ENCODE results near the gene FHOD3. TPM values are rescaled to one million over a fixed set of nuclear protein-coding genes. Genes with fewer than 3 reads are reported as not detected.

The FHOD3 gene
- total RNA-seq, 1 donor: 13.0 TPM

DNA sequence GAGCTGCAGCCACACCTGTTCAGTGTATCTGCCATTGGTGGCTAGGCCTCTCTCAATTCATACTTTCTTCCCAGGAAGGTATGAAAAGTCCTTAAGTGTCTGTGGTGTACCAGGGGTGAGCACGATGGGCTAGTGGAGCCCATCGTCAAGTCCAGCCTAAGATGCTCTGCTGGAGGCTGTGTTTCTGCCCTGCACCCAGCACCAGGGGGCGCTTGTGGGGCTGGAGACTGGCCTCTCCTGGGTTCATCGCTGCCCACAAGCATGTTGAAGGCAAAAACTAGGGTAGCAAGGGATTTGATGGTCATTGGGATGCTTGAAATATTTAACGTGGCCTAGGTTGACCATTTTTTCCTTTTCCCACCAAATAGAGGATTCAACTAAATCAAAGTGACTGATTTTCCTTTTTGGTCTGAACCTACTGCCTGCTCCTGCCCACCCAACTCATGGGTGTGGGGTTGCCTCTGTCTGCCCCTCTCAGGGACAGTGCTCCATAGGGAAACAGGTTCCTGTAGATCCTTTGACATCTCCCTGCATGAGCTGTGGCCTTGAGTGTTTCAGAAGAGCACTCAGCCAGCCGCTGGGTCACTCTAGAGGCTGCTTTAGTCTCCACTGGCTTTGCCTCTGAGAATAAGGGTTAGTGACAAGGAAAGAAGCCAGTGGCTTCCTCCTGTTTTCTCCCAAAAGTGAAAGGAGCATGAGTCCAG lies 472.2 kb downstream of the FHOD3 start:
- no peak overlapping the region for H2AFZ ChIP-seq (ENCODE audit: low read length)
- H3K79me2 ChIP-seq (ENCODE audit: insufficient read depth, low read length): no peaks in the 10 kb centered on the region
- H3K4me1 ChIP-seq (ENCODE audit: insufficient read depth, low read length): peaks cover 12% of the 10 kb centered on the region
- H3K4me2 ChIP-seq (ENCODE audit: insufficient read depth, low read length): no peak overlapping the region
- H3K4me3 ChIP-seq (ENCODE audit: insufficient read depth, low read length): no peak overlapping the region
- no peak for DNase-seq (ENCODE audit: insufficient read length, low spot score, missing footprints)
- H3K36me3 ChIP-seq (ENCODE audit: insufficient read depth, low read length): no peaks in the 10 kb centered on the region
- H3K27ac ChIP-seq (ENCODE audit: low read depth, low read length): no peak overlapping the region
- no peaks in the 10 kb centered on the region for H4K20me1 ChIP-seq (ENCODE audit: insufficient read depth, low read length)
- H3K9me3 ChIP-seq (ENCODE audit: low read depth, low read length): peaks cover 4% of the 10 kb centered on the region
- no peaks in the 10 kb centered on the region for H3K27me3 ChIP-seq (ENCODE audit: insufficient read depth, low read length)
- TF ChIP-seq, protein P1, sequence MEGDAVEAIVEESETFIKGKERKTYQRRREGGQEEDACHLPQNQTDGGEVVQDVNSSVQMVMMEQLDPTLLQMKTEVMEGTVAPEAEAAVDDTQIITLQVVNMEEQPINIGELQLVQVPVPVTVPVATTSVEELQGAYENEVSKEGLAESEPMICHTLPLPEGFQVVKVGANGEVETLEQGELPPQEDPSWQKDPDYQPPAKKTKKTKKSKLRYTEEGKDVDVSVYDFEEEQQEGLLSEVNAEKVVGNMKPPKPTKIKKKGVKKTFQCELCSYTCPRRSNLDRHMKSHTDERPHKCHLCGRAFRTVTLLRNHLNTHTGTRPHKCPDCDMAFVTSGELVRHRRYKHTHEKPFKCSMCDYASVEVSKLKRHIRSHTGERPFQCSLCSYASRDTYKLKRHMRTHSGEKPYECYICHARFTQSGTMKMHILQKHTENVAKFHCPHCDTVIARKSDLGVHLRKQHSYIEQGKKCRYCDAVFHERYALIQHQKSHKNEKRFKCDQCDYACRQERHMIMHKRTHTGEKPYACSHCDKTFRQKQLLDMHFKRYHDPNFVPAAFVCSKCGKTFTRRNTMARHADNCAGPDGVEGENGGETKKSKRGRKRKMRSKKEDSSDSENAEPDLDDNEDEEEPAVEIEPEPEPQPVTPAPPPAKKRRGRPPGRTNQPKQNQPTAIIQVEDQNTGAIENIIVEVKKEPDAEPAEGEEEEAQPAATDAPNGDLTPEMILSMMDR (IDR thresholded peaks at IDR 0.05; ENCODE audit: extremely low read depth, low read depth, low read length): peak; percentile 21

DNA sequence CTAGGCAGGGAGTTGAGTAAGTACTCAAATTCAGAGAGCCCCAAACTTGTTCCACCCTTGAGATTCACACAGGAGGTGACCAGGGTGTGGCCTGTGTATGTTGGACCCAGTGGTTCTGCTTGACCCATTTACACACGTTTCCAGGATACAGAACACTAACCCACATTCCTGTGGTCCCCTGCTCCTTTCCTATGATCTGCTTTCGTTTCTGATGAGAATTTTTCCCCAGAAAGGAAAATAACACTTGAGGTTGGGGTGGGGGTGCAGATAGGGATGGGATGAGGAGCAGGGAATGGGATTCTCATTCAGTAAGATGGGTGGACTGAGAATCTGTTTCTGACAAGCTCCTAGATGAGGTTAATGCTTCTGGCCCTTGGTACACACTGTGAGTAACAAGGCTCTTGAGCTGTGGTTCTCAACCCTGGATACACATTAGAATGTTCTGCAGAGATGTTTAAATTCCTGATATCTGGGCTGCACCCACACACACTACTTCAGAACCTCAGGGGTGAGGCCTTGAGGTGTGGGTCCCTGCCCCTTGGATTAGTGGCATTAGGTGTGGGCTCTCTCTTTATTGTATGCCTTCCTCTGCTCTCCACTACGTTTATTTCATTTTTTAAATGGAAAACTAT lies 472.9 kb downstream of the FHOD3 start:
- no peaks in the 10 kb centered on the region for H4K20me1 ChIP-seq (ENCODE audit: insufficient read depth, low read length)
- DNase-seq (ENCODE audit: insufficient read length, low spot score, missing footprints): no peak
- peaks cover 12% of the 10 kb centered on the region for H3K4me1 ChIP-seq (ENCODE audit: insufficient read depth, low read length)
- TF ChIP-seq, protein P1 (IDR thresholded peaks at IDR 0.05; ENCODE audit: extremely low read depth, low read depth, low read length): no peak
- no peak overlapping the region for H2AFZ ChIP-seq (ENCODE audit: low read length)
- H3K27me3 ChIP-seq (ENCODE audit: insufficient read depth, low read length): no peaks in the 10 kb centered on the region
- no peak overlapping the region for H3K27ac ChIP-seq (ENCODE audit: low read depth, low read length)
- no peaks in the 10 kb centered on the region for H3K79me2 ChIP-seq (ENCODE audit: insufficient read depth, low read length)
- H3K4me2 ChIP-seq (ENCODE audit: insufficient read depth, low read length): no peak overlapping the region
- peaks cover 4% of the 10 kb centered on the region for H3K9me3 ChIP-seq (ENCODE audit: low read depth, low read length)
- no peak overlapping the region for H3K4me3 ChIP-seq (ENCODE audit: insufficient read depth, low read length)
- no peaks in the 10 kb centered on the region for H3K36me3 ChIP-seq (ENCODE audit: insufficient read depth, low read length)

DNA sequence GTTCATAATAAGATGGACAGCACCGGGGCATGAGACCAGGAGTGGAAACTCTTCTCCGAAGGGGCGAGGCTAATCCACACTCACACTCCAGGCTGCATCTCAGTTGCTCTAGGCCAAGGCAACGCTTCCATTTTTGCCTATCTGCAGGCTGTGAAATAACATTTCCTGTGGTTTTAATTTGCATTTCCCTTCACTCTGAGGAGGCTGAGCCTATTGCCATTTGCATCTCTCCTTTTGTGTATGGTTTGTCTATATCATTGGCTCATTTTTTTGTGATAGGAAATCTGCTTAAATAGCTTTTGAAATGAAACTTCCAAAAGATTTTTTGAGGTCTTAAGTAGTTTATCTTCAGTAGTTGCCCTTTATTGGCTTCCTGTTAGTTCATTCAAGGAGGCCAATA lies 473.7 kb downstream of the FHOD3 start:
- DNase-seq (ENCODE audit: insufficient read length, low spot score, missing footprints): no peak
- TF ChIP-seq, protein P1 (IDR thresholded peaks at IDR 0.05; ENCODE audit: extremely low read depth, low read depth, low read length): no peak
- H3K27me3 ChIP-seq (ENCODE audit: insufficient read depth, low read length): no peaks in the 10 kb centered on the region
- H3K4me2 ChIP-seq (ENCODE audit: insufficient read depth, low read length): no peak overlapping the region
- H3K9me3 ChIP-seq (ENCODE audit: low read depth, low read length): peaks cover 4% of the 10 kb centered on the region
- peaks cover 12% of the 10 kb centered on the region for H3K4me1 ChIP-seq (ENCODE audit: insufficient read depth, low read length)
- no peaks in the 10 kb centered on the region for H3K36me3 ChIP-seq (ENCODE audit: insufficient read depth, low read length)
- H4K20me1 ChIP-seq (ENCODE audit: insufficient read depth, low read length): no peaks in the 10 kb centered on the region
- H2AFZ ChIP-seq (ENCODE audit: low read length): no peak overlapping the region
- no peaks in the 10 kb centered on the region for H3K79me2 ChIP-seq (ENCODE audit: insufficient read depth, low read length)
- H3K4me3 ChIP-seq (ENCODE audit: insufficient read depth, low read length): no peak overlapping the region
- no peak overlapping the region for H3K27ac ChIP-seq (ENCODE audit: low read depth, low read length)

DNA sequence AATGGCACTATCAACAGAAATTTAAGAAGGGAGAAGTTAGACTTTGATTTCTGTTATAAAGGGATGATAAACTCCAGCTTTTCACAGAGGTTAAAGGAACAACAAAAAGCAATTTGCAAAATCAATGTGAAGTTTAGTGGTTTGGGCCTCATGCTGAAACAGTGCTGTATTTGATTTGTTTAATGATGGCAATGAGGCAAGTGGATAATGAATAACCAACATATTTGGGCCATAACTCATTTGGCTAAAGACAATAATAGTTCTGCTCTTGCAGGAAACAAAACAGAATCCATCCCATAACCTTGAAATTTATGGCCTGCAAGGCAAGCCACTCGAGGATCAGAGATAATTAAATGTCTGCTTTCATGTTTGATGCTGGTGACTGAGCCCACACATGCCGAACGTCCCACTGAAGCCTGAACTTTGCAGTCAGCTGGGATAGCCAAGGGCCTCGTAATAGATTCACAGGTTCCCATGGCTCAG lies 474.8 kb downstream of the FHOD3 start:
- no peaks in the 10 kb centered on the region for H3K27me3 ChIP-seq (ENCODE audit: insufficient read depth, low read length)
- peak overlapping the region; percentile 19 for H2AFZ ChIP-seq (ENCODE audit: low read length)
- no peaks in the 10 kb centered on the region for H3K36me3 ChIP-seq (ENCODE audit: insufficient read depth, low read length)
- DNase-seq (ENCODE audit: insufficient read length, low spot score, missing footprints): peak; percentile 48
- H3K4me1 ChIP-seq (ENCODE audit: insufficient read depth, low read length): peaks cover 12% of the 10 kb centered on the region
- no peak overlapping the region for H3K4me3 ChIP-seq (ENCODE audit: insufficient read depth, low read length)
- peak overlapping the region; percentile 21 for H3K4me2 ChIP-seq (ENCODE audit: insufficient read depth, low read length)
- TF ChIP-seq, protein P1 (IDR thresholded peaks at IDR 0.05; ENCODE audit: extremely low read depth, low read depth, low read length): no peak
- H3K27ac ChIP-seq (ENCODE audit: low read depth, low read length): no peak overlapping the region
- peaks cover 4% of the 10 kb centered on the region for H3K9me3 ChIP-seq (ENCODE audit: low read depth, low read length)
- no peaks in the 10 kb centered on the region for H4K20me1 ChIP-seq (ENCODE audit: insufficient read depth, low read length)
- no peaks in the 10 kb centered on the region for H3K79me2 ChIP-seq (ENCODE audit: insufficient read depth, low read length)
